Endothelial cell of umbilical vein (primary cell): ENCODE results near the gene POLA1. TPM values are rescaled to one million over a fixed set of nuclear protein-coding genes. Genes with fewer than 3 reads are reported as not detected.

Experiments used
- BruUV-seq: library from RNA; stranded (reverse); fragments of 400-500 nt; replicated peaks from 2 replicates; lab custom pipeline; 2021; lab: Mats Ljungman, UMichigan
- CTCF ChIA-PET: fragments of 300-600, 350-600 bp; sonication (Branson Sonifier 250); formaldehyde crosslinking; loops from one replicate; lab custom pipeline; 2021; ENCODE audit warnings: antibody characterized with exemption, inconsistent platforms; lab: Charles Lee
- POLR2A ChIA-PET: fragments of 300-600, 350-600 bp; sonication (Branson Sonifier 250); formaldehyde crosslinking; loops from one replicate; lab custom pipeline; 2021; ENCODE audit warnings: antibody characterized with exemption, inconsistent platforms; lab: Charles Lee
- DNase-seq: peaks from one replicate; pipeline ENCODE4 v3.0.0-alpha.2; 2011; ENCODE audit warnings: low read depth, low spot score
- FAIRE-seq: peaks from 2 replicates; lab custom pipeline; 2011; peaks lifted over from hg19 to GRCh38; lab: Jason Lieb, UNC
- H2AFZ ChIP-seq: 2 replicates; pipeline ENCODE4 v1.6.0; 2012; ENCODE audit warnings: low read depth, low read length, control low read depth, inconsistent platforms
- H3K27ac ChIP-seq: 2 replicates; pipeline ENCODE4 v1.5.1; 2011; ENCODE audit warnings: low read depth, mild to moderate bottlenecking, control low read depth, low read length, moderate library complexity; ENCODE audit not compliant: insufficient read depth
- H3K27me3 ChIP-seq, 2 experiments: 2 replicates each; pipeline versions ENCODE4 v1.6.0 to v1.6.1; 2011; ENCODE audit warnings: low read length in 2 of 2, mixed read lengths in 1 of 2; ENCODE audit not compliant: control insufficient read depth in 2 of 2, insufficient read depth in 2 of 2
- H3K36me3 ChIP-seq, 2 experiments: 2 replicates in 1 of 2; 3 replicates in 1 of 2; pipeline ENCODE4 v1.5.1; 2011; ENCODE audit warnings: low read length in 2 of 2, mild to moderate bottlenecking in 1 of 2, moderate library complexity in 1 of 2; ENCODE audit not compliant: control insufficient read depth in 2 of 2, insufficient read depth in 2 of 2; ENCODE audit errors: extremely low read depth in 1 of 2
- H3K4me1 ChIP-seq: 3 replicates; pipeline ENCODE4 v1.5.1; 2011; ENCODE audit warnings: mild to moderate bottlenecking, low read length; ENCODE audit not compliant: control insufficient read depth, insufficient read depth; ENCODE audit errors: extremely low read depth
- H3K4me2 ChIP-seq: 2 replicates; pipeline ENCODE4 v1.6.1; 2011; ENCODE audit warnings: low read length, control low read depth, mixed read lengths; ENCODE audit not compliant: insufficient read depth
- H3K4me3 ChIP-seq, 3 experiments: fragments of 200-600 bp in 1 of 3; sonication (generic), shearing (Covaris generic) in 1 of 3; replicated peaks in 1 of 3; 2 replicates each; pipeline ENCODE4 v1.5.1; 2011 to 2016; ENCODE audit warnings: control low read depth in 3 of 3, low read length in 3 of 3, mild to moderate bottlenecking in 2 of 3, inconsistent platforms in 1 of 3, low read depth in 1 of 3, moderate library complexity in 1 of 3; ENCODE audit not compliant: insufficient read depth in 1 of 3
- H3K79me2 ChIP-seq: 2 replicates; pipeline ENCODE4 v1.6.0; 2012; ENCODE audit warnings: low read length, inconsistent platforms; ENCODE audit not compliant: control insufficient read depth, insufficient read depth
- H3K9ac ChIP-seq: replicated peaks from 2 replicates; pipeline ENCODE3; 2011; ENCODE audit warnings: low read length, control low read depth; ENCODE audit not compliant: insufficient read depth; ENCODE audit errors: extremely low read depth
- H3K9me1 ChIP-seq: replicated peaks from 3 replicates; pipeline ENCODE4 v1.6.0; 2011; ENCODE audit warnings: mild to moderate bottlenecking, low read length; ENCODE audit not compliant: control insufficient read depth, insufficient read depth; ENCODE audit errors: extremely low read depth
- H3K9me3 ChIP-seq: replicated peaks from 2 replicates; pipeline ENCODE4 v1.5.1; 2012; ENCODE audit warnings: low read length, inconsistent platforms; ENCODE audit not compliant: control insufficient read depth, insufficient read depth
- H4K20me1 ChIP-seq: replicated peaks from 2 replicates; pipeline ENCODE3; 2011; ENCODE audit warnings: mild to moderate bottlenecking, low read length; ENCODE audit not compliant: control insufficient read depth, insufficient read depth; ENCODE audit errors: extremely low read depth
- EZH2 ChIP-seq: IDR thresholded peaks from 2 replicates; pipeline ENCODE4 v1.6.1; 2012; ENCODE audit warnings: borderline replicate concordance, low read depth, mild to moderate bottlenecking, moderate library complexity, low read length, inconsistent platforms; ENCODE audit not compliant: severe bottlenecking
- FOS ChIP-seq: IDR thresholded peaks from 2 replicates; pipeline ENCODE4 v1.6.1; 2011; ENCODE audit warnings: mild to moderate bottlenecking, low read length, moderate library complexity, borderline replicate concordance; ENCODE audit not compliant: insufficient read depth
- GATA2 ChIP-seq: IDR thresholded peaks from 2 replicates; pipeline ENCODE4 v1.7.0; 2011; ENCODE audit warnings: low read depth, mild to moderate bottlenecking, moderate library complexity, mixed read lengths, low read length; ENCODE audit not compliant: insufficient read length, insufficient read depth
- JUN ChIP-seq: IDR thresholded peaks from 2 replicates; pipeline ENCODE4 v1.6.1; 2011; ENCODE audit warnings: borderline replicate concordance, low read depth; ENCODE audit not compliant: insufficient read length, insufficient read depth
- MYC ChIP-seq: IDR thresholded peaks from one replicate; pipeline ENCODE4 v1.6.1; 2011; ENCODE audit warnings: mild to moderate bottlenecking, low read depth, low read length
- POLR2A ChIP-seq: IDR thresholded peaks from 2 replicates; pipeline ENCODE4 v1.6.1; 2012; ENCODE audit warnings: low read depth, mild to moderate bottlenecking, control low read depth, low read length
- POLR2AphosphoS5 ChIP-seq: IDR thresholded peaks from 2 replicates; pipeline ENCODE4 v1.6.1; 2012; ENCODE audit warnings: low read depth, mild to moderate bottlenecking, control low read depth, low read length, moderate library complexity; ENCODE audit not compliant: insufficient read depth
- dilution Hi-C: fragments of 300-500 bp; cut with MboI; formaldehyde crosslinking; loops from one replicate; pipeline ENCODE4 v1.15.0; 2019; ENCODE audit warnings: low sequenced_read_pairs; ENCODE audit not compliant: extremely low pct_ligation_motif_present
- intact Hi-C: fragments of 100-400 bp; cut with micrococcal nuclease; formaldehyde crosslinking; loops from one replicate; pipeline ENCODE4 v1.10.0; 2022
- polyA plus RNA-seq, 4 experiments: library from polyadenylated mRNA; depleted of rRNA in 3 of 4; stranded (reverse) in 3 of 4; unstranded in 1 of 4; fragments of >200 nt; gene quantifications; 2 replicates each; pipeline versions ENCODE4 v1.2.1 to v1.2.3, GENCODE V29; 2011 to 2012; ENCODE audit warnings: missing spikeins in 1 of 4
- total RNA-seq: library from RNA; stranded (reverse); gene quantifications from 2 replicates; pipeline ENCODE4 v1.2.3, GENCODE V29; 2021
- TF ChIP-seq, protein P1 (sequence below), 2 donors: IDR thresholded peaks; 1 replicate in 1 of 2; 2 replicates in 1 of 2; pipeline ENCODE4 v1.5.1; 2011; ENCODE audit warnings: low read length in 2 of 2, mild to moderate bottlenecking in 2 of 2, moderate library complexity in 2 of 2, control low read depth in 1 of 2, inconsistent platforms in 1 of 2, low read depth in 1 of 2; ENCODE audit not compliant: insufficient read depth in 1 of 2; ENCODE audit errors: extremely low read depth in 1 of 2
- TF ChIP-seq, protein P2 (sequence below): IDR thresholded peaks from 2 replicates; pipeline ENCODE4 v1.6.1; 2011; ENCODE audit not compliant: insufficient read depth, insufficient read length

Gene POLA1
- total and polyA plus RNA-seq, 2 donors (not counting 3 experiments of a cell fraction or from before 2014, with no cell fraction given), result 1.8 to 18.6 TPM

DNA sequence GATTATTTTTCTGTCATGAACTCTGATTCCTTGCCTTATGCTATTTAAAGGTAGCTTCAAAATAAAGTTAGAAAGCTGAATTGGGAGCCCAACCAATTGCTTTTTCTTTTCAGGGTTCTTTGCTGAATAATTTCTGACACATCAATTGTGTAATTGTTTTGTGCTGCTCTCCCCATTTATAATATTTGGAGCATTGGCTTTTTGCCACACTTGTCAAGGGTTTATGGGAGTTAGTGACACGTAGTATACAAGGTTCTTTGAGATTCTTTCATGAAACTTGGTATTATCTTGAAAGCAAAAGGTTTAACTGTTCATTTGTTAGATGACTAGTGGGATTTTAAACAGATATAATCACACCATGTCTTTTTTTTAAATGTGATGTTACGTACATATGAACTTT is 80.9 kb downstream of the POLA1 start:
- dilution Hi-C loops, result no loop called here

More for the DNA sequence above, 80.9 kb downstream of the POLA1 start:
- FAIRE-seq (no peak), DNase-seq (no peak)
- intact Hi-C loops, result no loop called here
- Histone ChIP-seq H3K9me3 (no peaks in the 10 kb centered on the region), H3K9ac (no peak overlapping the region), H3K4me3 (no peak overlapping the region), H3K9me1 (no peaks in the 10 kb centered on the region), H3K4me2 (no peak overlapping the region), H2AFZ (no peak overlapping the region), H3K4me1 (no peaks in the 10 kb centered on the region), H3K79me2 (no peaks in the 10 kb centered on the region), H4K20me1 (no peaks in the 10 kb centered on the region), H3K27me3 (no peaks in the 10 kb centered on the region), H3K36me3 (no peaks in the 10 kb centered on the region), H3K27ac (no peak overlapping the region)
- no peak for TF ChIP-seq GATA2
- no peak for TF ChIP-seq MYC
- no peak for TF ChIP-seq POLR2A
- TF ChIP-seq, protein P1, sequence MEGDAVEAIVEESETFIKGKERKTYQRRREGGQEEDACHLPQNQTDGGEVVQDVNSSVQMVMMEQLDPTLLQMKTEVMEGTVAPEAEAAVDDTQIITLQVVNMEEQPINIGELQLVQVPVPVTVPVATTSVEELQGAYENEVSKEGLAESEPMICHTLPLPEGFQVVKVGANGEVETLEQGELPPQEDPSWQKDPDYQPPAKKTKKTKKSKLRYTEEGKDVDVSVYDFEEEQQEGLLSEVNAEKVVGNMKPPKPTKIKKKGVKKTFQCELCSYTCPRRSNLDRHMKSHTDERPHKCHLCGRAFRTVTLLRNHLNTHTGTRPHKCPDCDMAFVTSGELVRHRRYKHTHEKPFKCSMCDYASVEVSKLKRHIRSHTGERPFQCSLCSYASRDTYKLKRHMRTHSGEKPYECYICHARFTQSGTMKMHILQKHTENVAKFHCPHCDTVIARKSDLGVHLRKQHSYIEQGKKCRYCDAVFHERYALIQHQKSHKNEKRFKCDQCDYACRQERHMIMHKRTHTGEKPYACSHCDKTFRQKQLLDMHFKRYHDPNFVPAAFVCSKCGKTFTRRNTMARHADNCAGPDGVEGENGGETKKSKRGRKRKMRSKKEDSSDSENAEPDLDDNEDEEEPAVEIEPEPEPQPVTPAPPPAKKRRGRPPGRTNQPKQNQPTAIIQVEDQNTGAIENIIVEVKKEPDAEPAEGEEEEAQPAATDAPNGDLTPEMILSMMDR (IDR thresholded peaks at IDR 0.05; ENCODE audit: extremely low read depth in 1 of 2, insufficient read depth in 1 of 2, low read depth in 1 of 2, low read length in 2 of 2), result no peak
- TF ChIP-seq, protein P2, sequence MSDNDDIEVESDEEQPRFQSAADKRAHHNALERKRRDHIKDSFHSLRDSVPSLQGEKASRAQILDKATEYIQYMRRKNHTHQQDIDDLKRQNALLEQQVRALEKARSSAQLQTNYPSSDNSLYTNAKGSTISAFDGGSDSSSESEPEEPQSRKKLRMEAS, result no peak
- no peak for TF ChIP-seq POLR2AphosphoS5
- no peak for TF ChIP-seq FOS
- no peak for TF ChIP-seq EZH2
- TF ChIP-seq JUN, result no peak
- ChIA-PET POLR2A (no interaction called here), CTCF (no interaction called here)
- no TSS peak for BruUV-seq
